Skeletal muscle satellite cell (primary cell): ENCODE data around the gene FXYD4.
"Not testable (repeated sequence)": the region's sequence is repeated elsewhere in the genome, so short reads cannot be mapped to it uniquely, and the experiment has no call there.

ENCODE experiments used
- H3K27me3 ChIP-seq: 2 replicates; pipeline ENCODE4 v1.7.0; 2013; ENCODE audit warnings: low read length; ENCODE audit not compliant: control insufficient read depth, insufficient read depth
- H3K36me3 ChIP-seq: 2 replicates; pipeline ENCODE4 v1.7.0; 2013; ENCODE audit warnings: mild to moderate bottlenecking, control low read depth, low read length; ENCODE audit not compliant: insufficient read depth
- H3K4me1 ChIP-seq: 2 replicates; pipeline ENCODE4 v1.7.0; 2013; ENCODE audit warnings: low read length; ENCODE audit not compliant: control insufficient read depth, insufficient read depth
- H3K4me2 ChIP-seq: 2 replicates; pipeline ENCODE4 v1.7.0; 2013; ENCODE audit warnings: mild to moderate bottlenecking, low read length
- H3K4me3 ChIP-seq: 2 replicates; pipeline ENCODE4 v1.7.0; 2013; ENCODE audit warnings: low read length
- H3K9ac ChIP-seq: 2 replicates; pipeline ENCODE4 v1.7.0; 2013; ENCODE audit warnings: mild to moderate bottlenecking, low read depth, low read length, moderate library complexity
- H3K9me3 ChIP-seq: replicated peaks from 2 replicates; pipeline ENCODE4 v1.7.0; 2013; ENCODE audit warnings: mild to moderate bottlenecking, control low read depth, low read length

FXYD4 gene

DNA sequence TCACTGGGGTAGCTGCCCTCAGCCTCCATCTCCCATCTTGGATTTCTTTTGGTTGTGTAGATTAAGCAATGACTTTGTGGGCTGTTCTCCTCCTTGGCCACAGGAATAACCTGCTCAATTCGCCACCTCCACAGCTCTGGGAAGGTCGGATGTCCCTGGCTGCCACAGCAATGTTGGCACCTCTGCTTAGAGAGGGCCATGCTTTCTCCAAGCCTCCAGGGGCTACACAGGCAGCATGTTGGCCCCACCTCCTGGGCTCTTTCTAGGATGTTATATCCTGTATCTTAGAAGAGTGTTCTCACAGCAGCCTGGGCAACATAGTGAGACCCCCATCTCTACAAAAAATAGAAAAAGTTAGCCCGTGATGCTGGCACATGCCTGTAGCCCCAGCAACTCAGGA lies 35.4 kb upstream of the FXYD4 start:
- H3K4me2 ChIP-seq, result no peak overlapping the region
- no peaks in the 10 kb centered on the region for H3K4me1 ChIP-seq
- no peaks in the 10 kb centered on the region for H3K36me3 ChIP-seq
- no peak overlapping the region for H3K9ac ChIP-seq
- H3K27me3 ChIP-seq, result peaks cover 53% of the 10 kb centered on the region
- no peak overlapping the region for H3K4me3 ChIP-seq
- H3K9me3 ChIP-seq, result no peaks in the 10 kb centered on the region

- no peaks in the 10 kb centered on the region for H3K4me1 ChIP-seq
- H3K4me3 ChIP-seq, result no peak overlapping the region
- H3K9me3 ChIP-seq, result no peaks in the 10 kb centered on the region
- H3K36me3 ChIP-seq, result no peaks in the 10 kb centered on the region
- no peak overlapping the region for H3K9ac ChIP-seq
- no peak overlapping the region for H3K4me2 ChIP-seq
- peaks cover 51% of the 10 kb centered on the region for H3K27me3 ChIP-seq
These were observed 34.7 kb upstream of the FXYD4 start for GRCh38 chr10:43336641-43337318.

- H3K9me3 ChIP-seq, H3K4me3 ChIP-seq, H3K36me3 ChIP-seq, H3K4me1 ChIP-seq, H3K9ac ChIP-seq, H3K4me2 ChIP-seq: not testable (repeated sequence)
- H3K27me3 ChIP-seq, result peaks cover 45% of the 10 kb centered on the region
These were observed 33.9 kb upstream of the FXYD4 start for GRCh38 chr10:43337536-43337935.

DNA sequence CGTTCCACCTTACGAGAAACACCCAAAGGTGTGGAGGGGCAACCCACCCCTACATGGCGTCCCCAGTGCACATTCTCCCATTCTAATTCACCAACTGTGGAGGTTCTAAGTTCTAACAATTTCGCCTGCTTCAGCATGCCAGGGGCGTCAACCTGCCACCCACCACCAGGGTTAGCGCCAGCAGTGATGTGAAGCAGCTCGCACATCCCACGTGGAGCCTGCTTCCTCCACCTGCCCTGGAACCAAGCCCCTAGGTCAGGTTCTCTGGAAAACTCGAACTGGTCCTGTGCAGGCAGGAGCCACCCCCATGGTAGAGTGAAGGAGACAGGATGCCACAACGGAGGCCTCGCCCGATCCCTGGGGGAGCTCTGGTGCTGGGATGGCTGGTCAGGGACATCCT lies 33.3 kb upstream of the FXYD4 start:
- H3K9ac ChIP-seq, result no peak overlapping the region
- no peaks in the 10 kb centered on the region for H3K4me1 ChIP-seq
- H3K9me3 ChIP-seq, result no peaks in the 10 kb centered on the region
- no peaks in the 10 kb centered on the region for H3K36me3 ChIP-seq
- H3K4me2 ChIP-seq, result no peak overlapping the region
- H3K27me3 ChIP-seq, result peaks cover 42% of the 10 kb centered on the region
- no peak overlapping the region for H3K4me3 ChIP-seq

DNA sequence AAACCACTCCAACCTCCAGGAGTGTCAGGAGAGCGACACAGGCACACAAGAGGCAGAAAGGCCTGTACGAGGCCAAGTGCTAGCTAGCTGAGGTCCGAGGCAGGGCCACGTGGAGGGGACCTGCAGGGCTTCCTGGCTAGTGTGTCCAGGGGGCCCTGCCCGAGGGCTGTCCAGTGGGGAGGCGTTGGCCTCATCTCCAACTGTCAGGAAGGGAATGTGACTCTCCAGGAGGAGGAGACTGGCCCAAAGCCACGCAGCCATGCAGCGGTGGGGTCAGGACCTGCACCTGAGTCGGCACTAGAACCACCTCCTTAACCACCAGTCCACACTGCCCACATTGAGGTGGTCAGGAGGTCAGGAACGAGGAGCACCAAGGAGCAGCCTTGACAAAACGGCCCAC lies 32.3 kb upstream of the FXYD4 start:
- Histone ChIP-seq H3K9ac (no peak overlapping the region), H3K36me3 (no peaks in the 10 kb centered on the region), H3K4me1 (no peaks in the 10 kb centered on the region)

GRCh38 chr10:43340101-43340500 lies 31.3 kb upstream of the FXYD4 start:
- peaks cover 42% of the 10 kb centered on the region for H3K27me3 ChIP-seq
- H3K36me3 ChIP-seq, result no peaks in the 10 kb centered on the region
- H3K9ac ChIP-seq, result no peak overlapping the region
- no peaks in the 10 kb centered on the region for H3K4me1 ChIP-seq
- H3K9me3 ChIP-seq, result no peaks in the 10 kb centered on the region
- H3K4me3 ChIP-seq, result no peak overlapping the region
- no peak overlapping the region for H3K4me2 ChIP-seq

More for the DNA sequence above, 32.3 kb upstream of the FXYD4 start:
- Histone ChIP-seq H3K9me3 (no peaks in the 10 kb centered on the region), H3K4me2 (no peak overlapping the region), H3K4me3 (no peak overlapping the region), H3K27me3 (peaks cover 42% of the 10 kb centered on the region)

DNA sequence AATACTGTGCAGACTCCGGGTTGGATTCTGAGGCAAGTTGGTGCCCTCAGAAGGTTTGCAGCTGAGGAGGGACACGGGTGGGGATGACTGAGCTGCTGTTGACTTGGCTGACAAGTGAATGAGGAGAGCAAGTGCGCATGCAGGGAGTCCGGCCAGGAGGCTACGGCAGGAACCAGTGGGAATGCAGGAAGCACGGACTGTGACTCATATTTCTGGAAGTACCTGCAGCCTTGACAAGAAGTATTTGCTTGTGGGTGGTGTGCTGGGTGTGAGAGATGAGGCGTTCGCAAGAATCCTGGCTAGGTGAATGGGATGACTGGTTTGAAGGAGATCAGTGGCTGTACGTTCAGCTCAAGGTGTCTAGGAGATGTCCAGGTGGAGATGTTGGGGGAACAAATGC lies 30.8 kb upstream of the FXYD4 start:
- Histone ChIP-seq H3K4me3 (no peak overlapping the region), H3K4me1 (no peaks in the 10 kb centered on the region), H3K36me3 (no peaks in the 10 kb centered on the region), H3K9ac (no peak overlapping the region), H3K4me2 (no peak overlapping the region), H3K27me3 (peaks cover 40% of the 10 kb centered on the region), H3K9me3 (no peaks in the 10 kb centered on the region)

GRCh38 chr10:43341450-43341849 lies 30.0 kb upstream of the FXYD4 start:
- H3K27me3 ChIP-seq, result peaks cover 33% of the 10 kb centered on the region
- no peak overlapping the region for H3K9ac ChIP-seq
- no peak overlapping the region for H3K4me2 ChIP-seq
- no peaks in the 10 kb centered on the region for H3K9me3 ChIP-seq
- no peaks in the 10 kb centered on the region for H3K4me1 ChIP-seq
- H3K4me3 ChIP-seq, result no peak overlapping the region
- H3K36me3 ChIP-seq, result no peaks in the 10 kb centered on the region

GRCh38 chr10:43342279-43343125 lies 28.9 kb upstream of the FXYD4 start:
- Histone ChIP-seq H3K36me3 (no peaks in the 10 kb centered on the region), H3K27me3 (peaks cover 29% of the 10 kb centered on the region), H3K9ac (no peak overlapping the region), H3K9me3 (no peaks in the 10 kb centered on the region), H3K4me2 (no peak overlapping the region), H3K4me1 (no peaks in the 10 kb centered on the region), H3K4me3 (no peak overlapping the region)

GRCh38 chr10:43343126-43343525 lies 28.3 kb upstream of the FXYD4 start:
- Histone ChIP-seq H3K4me3 (no peak overlapping the region), H3K4me2 (no peak overlapping the region), H3K27me3 (peaks cover 27% of the 10 kb centered on the region), H3K9ac (no peak overlapping the region), H3K9me3 (no peaks in the 10 kb centered on the region), H3K4me1 (no peaks in the 10 kb centered on the region), H3K36me3 (no peaks in the 10 kb centered on the region)

- H3K4me3 ChIP-seq, result no peak overlapping the region
These were observed 27.4 kb upstream of the FXYD4 start for GRCh38 chr10:43344051-43344450.

GRCh38 chr10:43347997-43348396 lies 23.4 kb upstream of the FXYD4 start:
- Histone ChIP-seq H3K36me3 (no peaks in the 10 kb centered on the region), H3K9me3 (no peaks in the 10 kb centered on the region), H3K4me1 (no peaks in the 10 kb centered on the region), H3K9ac (no peak overlapping the region), H3K4me2 (no peak overlapping the region), H3K4me3 (no peak overlapping the region), H3K27me3 (peaks cover 13% of the 10 kb centered on the region)

More at GRCh38 chr10:43344051-43344450, 27.4 kb upstream of the FXYD4 start:
- Histone ChIP-seq H3K36me3 (no peaks in the 10 kb centered on the region), H3K9ac (no peak overlapping the region), H3K4me2 (no peak overlapping the region), H3K27me3 (peaks cover 17% of the 10 kb centered on the region), H3K4me1 (no peaks in the 10 kb centered on the region), H3K9me3 (no peaks in the 10 kb centered on the region)
